Tibial artery (tissue), 4 donors: ENCODE data around the gene GALNT9.
"Not testable (repeated sequence)": the region's sequence is repeated elsewhere in the genome, so short reads cannot be mapped to it uniquely, and the experiment has no call there.

ENCODE experiments used
- DNase-seq, 2 donors: peaks; one replicate each; pipeline ENCODE4 v3.0.0-alpha.2; 2019
- H3K27ac ChIP-seq, 2 donors: fragments of 200-600 bp; sonication (generic) in 1 of 2; 1 replicate in 1 of 2; 2 replicates in 1 of 2; pipeline ENCODE4 v1.5.1; 2018 to 2019; ENCODE audit warnings: mild to moderate bottlenecking in 1 of 2
- H3K27me3 ChIP-seq, 2 donors: fragments of 200-600 bp; sonication (generic) in 1 of 2; one replicate each; pipeline versions ENCODE4 v1.5.1 to v1.6.0; 2016 to 2019
- H3K36me3 ChIP-seq, 3 donors: fragments of 200-600 bp; sonication (generic) in 2 of 3; one replicate each; pipeline ENCODE4 v1.5.1; 2016 to 2019; ENCODE audit warnings: mild to moderate bottlenecking in 2 of 3
- H3K4me1 ChIP-seq, 4 donors: fragments of 200-600 bp; sonication (generic) in 2 of 4; 1 replicate in 3 of 4; 2 replicates in 1 of 4; pipeline ENCODE4 v1.5.1; 2016 to 2019
- H3K4me3 ChIP-seq, 2 donors: fragments of 200-600 bp; sonication (generic) in 1 of 2; 1 replicate in 1 of 2; 2 replicates in 1 of 2; pipeline ENCODE4 v1.5.1; 2018 to 2019; ENCODE audit warnings: mild to moderate bottlenecking in 2 of 2
- H3K9me3 ChIP-seq, 3 donors: fragments of 200-600 bp; sonication (generic) in 1 of 3; one replicate each; pipeline ENCODE4 v1.5.1; 2016 to 2019
- CTCF ChIP-seq, 2 experiments: fragments of 200-600 bp in 1 of 2; fragments of 450-650 bp in 1 of 2; IDR thresholded peaks; one replicate each; pipeline ENCODE4 v1.5.1; 2017 to 2019; ENCODE audit warnings: antibody characterized with exemption in 2 of 2, mild to moderate bottlenecking in 1 of 2, moderate library complexity in 1 of 2
- intact Hi-C: fragments of 100-400 bp; cut with DNase I; formaldehyde crosslinking; loops from one replicate; pipeline ENCODE4 v1.15.0; 2023; ENCODE audit warnings: low total_unique reads

GALNT9 gene

GRCh38 chr12:132329036-132329719 is at the start of gene GALNT9:
Gene GALNT9 (minus strand): TSS chr12:132329589. CDS start chr12:132329203, 386 bp downstream.
- Histone ChIP-seq H3K27me3 (peaks cover 0 to 95% of the 10 kb centered on the region in 2 donors), H3K4me1 (peaks cover 0 to 20% (median 8%) of the 10 kb centered on the region in 4 donors), H3K27ac (no peak within 1 kb of the TSS), H3K9me3 (no peaks in the 10 kb centered on the region), H3K36me3 (no peaks in the 10 kb centered on the region), H3K4me3 (no peak within 1 kb of the TSS)
- DNase-seq: no peak
- no peak for TF ChIP-seq CTCF (IDR thresholded peaks at IDR 0.05)
- intact Hi-C loops: no loop called here

- H3K4me1 ChIP-seq, DNase-seq, H3K36me3 ChIP-seq, H3K4me3 ChIP-seq, intact Hi-C loops, H3K9me3 ChIP-seq, H3K27ac ChIP-seq: not testable (repeated sequence)
- peaks cover 0 to 63% of the 10 kb centered on the region in 2 donors for H3K27me3 ChIP-seq
These were observed 49.7 kb upstream of the GALNT9 start for GRCh38 chr12:132379057-132379456.

- H3K27me3 ChIP-seq: peaks cover 0 to 76% of the 10 kb centered on the region in 2 donors
- H3K9me3 ChIP-seq: peaks cover 0 to 6% (median 0%) of the 10 kb centered on the region in 3 donors
- DNase-seq: no peak
- intact Hi-C loops: no loop called here
- no peak overlapping the region for H3K27ac ChIP-seq
- no peak overlapping the region for H3K4me3 ChIP-seq
- no peaks in the 10 kb centered on the region for H3K4me1 ChIP-seq
- no peak for TF ChIP-seq CTCF (IDR thresholded peaks at IDR 0.05)
- H3K36me3 ChIP-seq: no peaks in the 10 kb centered on the region
These were observed 47.8 kb upstream of the GALNT9 start for GRCh38 chr12:132377147-132377546.

- Histone ChIP-seq H3K27ac (no peak overlapping the region), H3K4me1 (no peaks in the 10 kb centered on the region), H3K27me3 (peaks cover 0 to 78% of the 10 kb centered on the region in 2 donors), H3K9me3 (peaks cover 0 to 10% (median 3%) of the 10 kb centered on the region in 3 donors), H3K36me3 (no peaks in the 10 kb centered on the region), H3K4me3 (no peak overlapping the region)
- intact Hi-C loops: no loop called here
- no peak for DNase-seq
- no peak for TF ChIP-seq CTCF (IDR thresholded peaks at IDR 0.05)
These were observed 47.1 kb upstream of the GALNT9 start for GRCh38 chr12:132376464-132376830.

- Histone ChIP-seq H3K27me3 (peaks cover 0 to 77% of the 10 kb centered on the region in 2 donors), H3K4me1 (no peaks in the 10 kb centered on the region), H3K27ac (no peak overlapping the region), H3K36me3 (no peaks in the 10 kb centered on the region), H3K9me3 (peaks cover 0 to 15% (median 6%) of the 10 kb centered on the region in 3 donors), H3K4me3 (no peak overlapping the region)
- intact Hi-C loops: no loop called here
- TF ChIP-seq CTCF (IDR thresholded peaks at IDR 0.05): no peak
- no peak for DNase-seq
These were observed 46.5 kb upstream of the GALNT9 start for GRCh38 chr12:132375747-132376463.
